A549 (cell line): ENCODE measurements around the gene SRRM1. TPM values are rescaled to one million over a fixed set of nuclear protein-coding genes. Genes with fewer than 3 reads are reported as not detected.
A peak's percentile ranks its signal among the peaks of the same experiment; 100 is the strongest.

Experiments used
- ATAC-seq, 2 experiments: fragments of 200-7000 bp in 1 of 2; fragments of >200 bp in 1 of 2; cut with Nextera tagmentation in 1 of 2; cut with Tn5 transposase in 1 of 2; 3 replicates each; pipeline versions ENCODE4 v1.8.0 to v1.9.1; 2018 to 2020; ENCODE audit warnings: mild to moderate bottlenecking in 1 of 2, moderate library complexity in 1 of 2
- CTCF ChIA-PET: fragments of 300-600 bp; sonication (Branson Sonifier 250); formaldehyde crosslinking; extraction: SDS; loops from one replicate; lab custom pipeline; 2021; ENCODE audit warnings: antibody characterized with exemption, inconsistent platforms; lab: Yijun Ruan, JAX
- POLR2A ChIA-PET: fragments of 350-600 bp; formaldehyde crosslinking; extraction: SDS; loops from one replicate; lab custom pipeline; 2021; ENCODE audit warnings: antibody characterized with exemption, inconsistent platforms; lab: Yijun Ruan, JAX
- DNase-seq, 2 experiments: peaks; one replicate each; pipeline versions ENCODE4 v3.0.0 to v3.0.0-alpha.2; 2011 to 2016; ENCODE audit warnings: low read depth in 1 of 2, low spot score in 1 of 2
- FAIRE-seq: peaks from 2 replicates; lab custom pipeline; 2011; peaks lifted over from hg19 to GRCh38; lab: Jason Lieb, UNC
- H3K27ac ChIP-seq, 2 experiments: fragments of >200 bp; sonication (Bioruptor Twin); formaldehyde crosslinking; 3 replicates each; pipeline ENCODE4 v1.5.1; 2016 to 2017
- H3K4me1 ChIP-seq: fragments of >200 bp; sonication (Bioruptor Twin); formaldehyde crosslinking; 3 replicates; pipeline ENCODE4 v1.6.1; 2016
- H3K4me2 ChIP-seq: fragments of >200 bp; sonication (Bioruptor Twin); formaldehyde crosslinking; 3 replicates; pipeline ENCODE4 v1.6.1; 2016
- H3K4me3 ChIP-seq: fragments of >200 bp; sonication (Bioruptor Twin); formaldehyde crosslinking; 3 replicates; pipeline ENCODE4 v1.5.1; 2016
- H3K9me3 ChIP-seq: fragments of >200 bp; sonication (Bioruptor Twin); formaldehyde crosslinking; 3 replicates; pipeline ENCODE4 v1.6.1; 2016
- BHLHE40 ChIP-seq: IDR thresholded peaks from 2 replicates; pipeline ENCODE4 v1.6.1; 2012; ENCODE audit warnings: low read depth, low read length, inconsistent platforms
- CBX8 ChIP-seq: fragments of 200-600 bp; sonication (generic); IDR thresholded peaks from 2 replicates; pipeline ENCODE4 v1.6.1; 2016
- CEBPB ChIP-seq, 2 experiments: fragments of >200 bp in 1 of 2; sonication (Bioruptor Twin) in 1 of 2; formaldehyde crosslinking in 1 of 2; IDR thresholded peaks; 2 replicates each; pipeline ENCODE4 v1.6.1; 2012 to 2016
- CHD2 ChIP-seq: fragments of 150-350 bp; IDR thresholded peaks from 2 replicates; pipeline ENCODE4 v1.6.1; 2014; ENCODE audit warnings: low read length; ENCODE audit not compliant: partially characterized antibody
- ESRRA ChIP-seq: fragments of 150-350 bp; IDR thresholded peaks from 2 replicates; pipeline ENCODE4 v1.6.1; 2014; ENCODE audit warnings: mild to moderate bottlenecking, low read length, borderline replicate concordance
- FOSB ChIP-seq: fragments of 250-450 bp; sonication (Bioruptor Pico); IDR thresholded peaks from 2 replicates; pipeline ENCODE4 v1.5.0; 2020; ENCODE audit warnings: mild to moderate bottlenecking, moderate library complexity
- FOXS1 ChIP-seq: fragments of 250-450 bp; sonication (Bioruptor Pico); IDR thresholded peaks from 2 replicates; pipeline ENCODE4 v1.5.0; 2020; ENCODE audit warnings: mild to moderate bottlenecking, moderate library complexity
- HOXB13 ChIP-seq: fragments of 250-450 bp; sonication (Bioruptor Pico); IDR thresholded peaks from 2 replicates; pipeline ENCODE4 v1.5.0; 2020; ENCODE audit warnings: low read depth, mild to moderate bottlenecking, moderate library complexity
- JUN ChIP-seq, 2 experiments: fragments of >200 bp; sonication (Bioruptor Twin); formaldehyde crosslinking; IDR thresholded peaks; 2 replicates in 1 of 2; 3 replicates in 1 of 2; pipeline ENCODE4 v1.6.1; 2016 to 2017
- JUNB ChIP-seq: fragments of >200 bp; sonication (Bioruptor Twin); formaldehyde crosslinking; IDR thresholded peaks from 2 replicates; pipeline ENCODE4 v1.6.1; 2016
- KDM5A ChIP-seq: fragments of 200-600 bp; sonication (generic); IDR thresholded peaks from 2 replicates; pipeline ENCODE4 v1.6.1; 2016; ENCODE audit warnings: antibody characterized with exemption, mild to moderate bottlenecking
- MAZ ChIP-seq: fragments of 150-350 bp; IDR thresholded peaks from 2 replicates; pipeline ENCODE4 v1.6.1; 2014; ENCODE audit warnings: antibody characterized with exemption, low read depth, low read length, borderline replicate concordance
- MYC ChIP-seq: IDR thresholded peaks from 2 replicates; pipeline ENCODE4 v1.6.1; 2012; ENCODE audit warnings: mild to moderate bottlenecking, inconsistent platforms, low read length, improper control_type of control experiment, borderline replicate concordance
- NPAS2 ChIP-seq: fragments of 250-450 bp; sonication (Bioruptor Pico); IDR thresholded peaks from 2 replicates; pipeline ENCODE4 v1.8.0; 2022; ENCODE audit warnings: mild to moderate bottlenecking, moderate library complexity, borderline replicate concordance
- POLR2AphosphoS2 ChIP-seq: conservative IDR thresholded peaks from 2 replicates; pipeline ENCODE4 v1.6.1; 2012; ENCODE audit warnings: low read length, improper control_type of control experiment, inconsistent platforms
- RAD21 ChIP-seq, 2 experiments: fragments of >200 bp in 1 of 2; sonication (Bioruptor Twin) in 1 of 2; formaldehyde crosslinking in 1 of 2; IDR thresholded peaks in 1 of 2; conservative IDR thresholded peaks in 1 of 2; 2 replicates in 1 of 2; 3 replicates in 1 of 2; pipeline ENCODE4 v1.6.1; 2012 to 2018; ENCODE audit warnings: inconsistent platforms in 1 of 2
- RCOR1 ChIP-seq: fragments of 150-350 bp; IDR thresholded peaks from 2 replicates; pipeline ENCODE4 v1.6.1; 2014; ENCODE audit warnings: antibody characterized with exemption, low read length, low read depth
- SMC3 ChIP-seq: fragments of >200 bp; sonication (Bioruptor Twin); formaldehyde crosslinking; IDR thresholded peaks from 3 replicates; pipeline ENCODE4 v1.6.1; 2018; ENCODE audit warnings: inconsistent platforms
- SREBF2 ChIP-seq: fragments of 450-650 bp; IDR thresholded peaks from 2 replicates; pipeline ENCODE4 v1.6.1; 2014; ENCODE audit warnings: mild to moderate bottlenecking, moderate library complexity
- TFCP2L1 ChIP-seq: fragments of 250-450 bp; sonication (Bioruptor Pico); IDR thresholded peaks from 2 replicates; pipeline ENCODE4 v1.5.0; 2021; ENCODE audit warnings: mild to moderate bottlenecking
- ZSCAN20 ChIP-seq: fragments of 250-450 bp; sonication (Bioruptor Pico); IDR thresholded peaks from 2 replicates; pipeline ENCODE4 v1.8.0; 2022; ENCODE audit warnings: mild to moderate bottlenecking, moderate library complexity
- WGBS: methylation state at CpG from one replicate; pipeline ENCODE4 v1.1.6; 2017; ENCODE audit errors: missing lambda C conversion rate; 5-methylcytosine and 5-hydroxymethylcytosine counted together
- polyA plus RNA-seq, 4 experiments: library from polyadenylated mRNA; depleted of rRNA in 3 of 4; stranded (reverse); fragments of >200 nt; fragmentation: RNase III in 1 of 4; extraction: RNeasy Plus Mini Kit Qiagen cat#74134 plus additional on column Dnase treatment in 1 of 4; gene quantifications; 2 replicates in 3 of 4; 3 replicates in 1 of 4; pipeline ENCODE4 v1.2.3, GENCODE V29; 2011 to 2017
- TF ChIP-seq, protein P1 (sequence below): fragments of 450-650 bp; IDR thresholded peaks from 2 replicates; pipeline ENCODE4 v1.6.1; 2014; ENCODE audit warnings: antibody characterized with exemption
- TF ChIP-seq, protein P2 (sequence below): IDR thresholded peaks from 2 replicates; pipeline ENCODE4 v1.6.1; 2012; ENCODE audit warnings: low read depth, borderline replicate concordance
- TF ChIP-seq, protein P3 (sequence below): fragments of 150-350 bp; IDR thresholded peaks from 2 replicates; pipeline ENCODE4 v1.6.1; 2014; ENCODE audit warnings: low read depth, mild to moderate bottlenecking, low read length

The SRRM1 gene
- polyA plus RNA-seq, 2 of the 4 experiments (the other 2 are of a cell fraction) = 59.6 to 72.5 TPM

DNA sequence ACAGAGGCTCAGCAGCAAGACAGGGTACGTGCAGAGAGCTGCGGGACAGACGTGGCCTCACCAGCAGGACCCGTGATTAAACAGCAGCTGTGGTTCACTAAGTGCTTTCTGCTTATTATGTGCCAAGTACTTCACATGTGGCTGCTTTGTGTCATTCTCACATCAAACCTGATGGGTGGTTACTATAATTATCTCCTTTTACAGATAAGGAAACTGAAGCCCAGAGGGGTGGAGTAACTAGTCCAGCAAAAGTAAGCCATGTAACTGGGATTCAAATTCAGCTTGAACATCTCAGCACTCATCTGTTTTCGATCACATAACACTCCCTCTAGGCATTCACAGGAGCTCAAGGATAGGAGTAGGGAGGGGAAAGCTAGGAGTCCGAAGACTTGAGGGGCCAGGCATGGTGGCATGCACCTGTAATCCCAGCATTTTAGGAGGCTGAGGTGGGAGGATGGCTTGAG is 51.3 kb downstream of the SRRM1 start:
- Histone ChIP-seq H3K9me3 (no peaks in the 10 kb centered on the region), H3K4me3 (no peak overlapping the region), H3K4me2 (no peak overlapping the region), H3K4me1 (no peaks in the 10 kb centered on the region), H3K27ac (no peak overlapping the region)
- FAIRE-seq (no peak), ATAC-seq (no peak), DNase-seq (no peak)
- no peak for TF ChIP-seq MYC
- TF ChIP-seq SREBF2 = no peak
- TF ChIP-seq RCOR1 = no peak
- TF ChIP-seq FOSB (CRISPR knock-in tag) = no peak
- TF ChIP-seq NPAS2 (CRISPR knock-in tag) = no peak
- no peak for TF ChIP-seq JUNB
- TF ChIP-seq, protein P1, sequence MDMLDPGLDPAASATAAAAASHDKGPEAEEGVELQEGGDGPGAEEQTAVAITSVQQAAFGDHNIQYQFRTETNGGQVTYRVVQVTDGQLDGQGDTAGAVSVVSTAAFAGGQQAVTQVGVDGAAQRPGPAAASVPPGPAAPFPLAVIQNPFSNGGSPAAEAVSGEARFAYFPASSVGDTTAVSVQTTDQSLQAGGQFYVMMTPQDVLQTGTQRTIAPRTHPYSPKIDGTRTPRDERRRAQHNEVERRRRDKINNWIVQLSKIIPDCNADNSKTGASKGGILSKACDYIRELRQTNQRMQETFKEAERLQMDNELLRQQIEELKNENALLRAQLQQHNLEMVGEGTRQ = no peak
- no peak for TF ChIP-seq HOXB13 (CRISPR knock-in tag)
- 72% methylated on average over 5 of the region's 6 CpGs for WGBS
- CTCF ChIA-PET = interaction anchor here (0.6 to 1.4 kb wide), 5 partner anchors 125 to 844 kb away, joined by 3 read pairs; no protein-coding TSS in a partner anchor
- POLR2A ChIA-PET = no interaction called here

DNA sequence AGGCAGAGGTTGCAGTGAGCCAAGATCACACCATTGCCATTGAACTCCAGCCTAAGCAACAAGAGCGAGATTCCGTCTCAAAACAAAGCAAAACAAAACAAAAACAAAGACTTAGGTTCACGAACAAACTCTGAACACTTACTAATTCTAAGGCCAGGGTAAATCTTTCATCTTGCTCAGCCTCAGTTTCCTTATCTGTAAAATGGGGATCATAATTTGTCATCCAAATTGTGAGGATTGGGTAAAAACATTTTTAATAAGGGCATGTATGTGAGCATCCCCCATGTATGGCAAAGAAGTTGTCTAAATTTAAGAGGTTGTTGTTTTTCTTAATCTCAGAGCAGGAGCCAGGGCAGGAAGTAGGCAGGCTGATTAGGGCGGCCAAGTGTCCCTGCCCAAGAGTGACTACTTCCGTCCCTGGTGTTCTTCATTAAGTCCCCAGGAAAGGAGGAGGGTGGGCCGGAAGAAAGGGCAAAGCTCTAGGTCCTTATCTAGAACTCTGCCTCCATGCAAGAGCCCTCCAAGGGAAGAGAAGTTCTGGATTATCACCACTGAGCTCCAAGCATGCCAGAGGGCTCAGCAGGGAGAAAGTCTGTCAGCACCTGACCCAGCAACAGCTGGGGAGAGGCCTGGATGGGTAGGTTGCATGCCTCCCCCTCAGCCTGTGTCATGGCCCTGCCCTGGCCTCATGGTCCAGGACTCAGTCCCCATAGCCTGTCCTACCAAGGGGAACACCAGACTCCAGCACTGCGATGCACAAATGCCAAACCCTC is 52.3 kb downstream of the SRRM1 start:
- H3K9me3 ChIP-seq = no peaks in the 10 kb centered on the region
- 70% methylated on average over 7 of the region's 7 CpGs for WGBS
- DNase-seq (no peak), FAIRE-seq (no peak), ATAC-seq (peak; percentile 24 to 34; a peak in 2 of 6 replicates)
- H3K27ac ChIP-seq = no peak overlapping the region
- ChIA-PET POLR2A (interaction anchor here (1.4 kb wide), 1 partner anchor 10 kb away, joined by 4 read pairs; no protein-coding TSS in a partner anchor), CTCF (interaction anchor here (0.6 to 2.3 kb wide), 5 partner anchors 15 to 141 kb away, joined by 3 to 8 read pairs (median 4); no protein-coding TSS in a partner anchor)
- no peak overlapping the region for H3K4me3 ChIP-seq
- TF ChIP-seq POLR2AphosphoS2 = no peak
- no peak for TF ChIP-seq RAD21 (conservative IDR thresholded peaks at IDR 0.05 in 1 of 2, IDR thresholded peaks at IDR 0.05 in 1 of 2)
- TF ChIP-seq TFCP2L1 (CRISPR knock-in tag) = no peak
- no peak for TF ChIP-seq FOSB (CRISPR knock-in tag)
- TF ChIP-seq JUNB = no peak
- no peak for TF ChIP-seq CEBPB (IDR thresholded peaks at IDR 0.05)
- TF ChIP-seq ESRRA = no peak
- no peak for TF ChIP-seq KDM5A
- no peak for TF ChIP-seq MAZ
- no peak for TF ChIP-seq BHLHE40
- no peak for TF ChIP-seq HOXB13 (CRISPR knock-in tag)
- TF ChIP-seq SMC3 = no peak
- no peak for TF ChIP-seq JUN (IDR thresholded peaks at IDR 0.05)
- no peak for TF ChIP-seq ZSCAN20 (CRISPR knock-in tag)
- TF ChIP-seq, protein P2, sequence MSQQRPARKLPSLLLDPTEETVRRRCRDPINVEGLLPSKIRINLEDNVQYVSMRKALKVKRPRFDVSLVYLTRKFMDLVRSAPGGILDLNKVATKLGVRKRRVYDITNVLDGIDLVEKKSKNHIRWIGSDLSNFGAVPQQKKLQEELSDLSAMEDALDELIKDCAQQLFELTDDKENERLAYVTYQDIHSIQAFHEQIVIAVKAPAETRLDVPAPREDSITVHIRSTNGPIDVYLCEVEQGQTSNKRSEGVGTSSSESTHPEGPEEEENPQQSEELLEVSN = no peak
- TF ChIP-seq CBX8 = no peak
- no peak for TF ChIP-seq CHD2
- no peak for TF ChIP-seq FOXS1
- TF ChIP-seq, protein P3, sequence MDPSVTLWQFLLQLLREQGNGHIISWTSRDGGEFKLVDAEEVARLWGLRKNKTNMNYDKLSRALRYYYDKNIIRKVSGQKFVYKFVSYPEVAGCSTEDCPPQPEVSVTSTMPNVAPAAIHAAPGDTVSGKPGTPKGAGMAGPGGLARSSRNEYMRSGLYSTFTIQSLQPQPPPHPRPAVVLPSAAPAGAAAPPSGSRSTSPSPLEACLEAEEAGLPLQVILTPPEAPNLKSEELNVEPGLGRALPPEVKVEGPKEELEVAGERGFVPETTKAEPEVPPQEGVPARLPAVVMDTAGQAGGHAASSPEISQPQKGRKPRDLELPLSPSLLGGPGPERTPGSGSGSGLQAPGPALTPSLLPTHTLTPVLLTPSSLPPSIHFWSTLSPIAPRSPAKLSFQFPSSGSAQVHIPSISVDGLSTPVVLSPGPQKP = no peak
- H3K4me1 ChIP-seq = no peaks in the 10 kb centered on the region
- H3K4me2 ChIP-seq = no peak overlapping the region
